Activated B cell treated with CpG ODN at 0.5 μM for 24 hours (primary cell): Measurements from ENCODE around the gene COL23A1. TPM values are rescaled to one million over a fixed set of nuclear protein-coding genes. Genes with fewer than 3 reads are reported as not detected.

Experiments
- ATAC-seq: fragments of 200-7000 bp; cut with Tn5 transposase; one replicate; pipeline ENCODE4 v1.10.0; 2021; ENCODE audit warnings: low read depth, mild to moderate bottlenecking, moderate library complexity
- CTCF ChIA-PET: fragments of 350-600 bp; sonication (Branson Sonifier 250); formaldehyde crosslinking; loops from one replicate; lab custom pipeline; 2021; ENCODE audit warnings: antibody characterized with exemption; lab: Charles Lee
- POLR2A ChIA-PET: fragments of 350-600 bp; sonication (Branson Sonifier 250); formaldehyde crosslinking; loops from one replicate; lab custom pipeline; 2021; ENCODE audit warnings: antibody characterized with exemption; lab: Charles Lee
- DNase-seq: peaks from one replicate; pipeline ENCODE4 v3.0.0; 2022
- H3K27ac Mint-ChIP-seq: one replicate; pipeline ENCODE4 v1.8.0; 2020; ENCODE audit warnings: mixed read lengths
- H3K27me3 Mint-ChIP-seq: one replicate; pipeline ENCODE4 v1.8.0; 2021; ENCODE audit warnings: mixed read lengths
- H3K36me3 Mint-ChIP-seq: one replicate; pipeline ENCODE4 v1.8.0; 2021; ENCODE audit warnings: low read depth, mixed read lengths
- H3K4me1 Mint-ChIP-seq: one replicate; pipeline ENCODE4 v1.8.0; 2021; ENCODE audit warnings: mixed read lengths
- H3K4me3 Mint-ChIP-seq: one replicate; pipeline ENCODE4 v1.8.0; 2020; ENCODE audit warnings: mild to moderate bottlenecking, mixed read lengths
- H3K9me3 Mint-ChIP-seq: one replicate; pipeline ENCODE4 v1.8.0; 2020; ENCODE audit warnings: mixed read lengths
- intact Hi-C: fragments of 100-400 bp; cut with micrococcal nuclease; formaldehyde crosslinking; loops from one replicate; pipeline ENCODE4 v1.15.1; 2024
- total RNA-seq: library from RNA; stranded (reverse); gene quantifications from 2 replicates; pipeline ENCODE4 v1.2.3, GENCODE V29; 2022
- TF ChIP-seq, protein P1 (sequence below): fragments of 200-600 bp; IDR thresholded peaks from one replicate; pipeline ENCODE4 v1.8.0; 2022; ENCODE audit warnings: antibody characterized with exemption, mild to moderate bottlenecking

The COL23A1 gene
- total RNA-seq, 1 donor from 2014 or later: not detected

GRCh38 chr5:178325679-178326373, 264.4 kb downstream of the COL23A1 start:
- H3K27me3 Mint-ChIP-seq: peaks cover 9% of the 10 kb centered on the region
- DNase-seq (no peak), ATAC-seq (no peak)
- H3K4me3 Mint-ChIP-seq: no peak overlapping the region
- CTCF ChIA-PET: no interaction called here
- TF ChIP-seq, protein P1, sequence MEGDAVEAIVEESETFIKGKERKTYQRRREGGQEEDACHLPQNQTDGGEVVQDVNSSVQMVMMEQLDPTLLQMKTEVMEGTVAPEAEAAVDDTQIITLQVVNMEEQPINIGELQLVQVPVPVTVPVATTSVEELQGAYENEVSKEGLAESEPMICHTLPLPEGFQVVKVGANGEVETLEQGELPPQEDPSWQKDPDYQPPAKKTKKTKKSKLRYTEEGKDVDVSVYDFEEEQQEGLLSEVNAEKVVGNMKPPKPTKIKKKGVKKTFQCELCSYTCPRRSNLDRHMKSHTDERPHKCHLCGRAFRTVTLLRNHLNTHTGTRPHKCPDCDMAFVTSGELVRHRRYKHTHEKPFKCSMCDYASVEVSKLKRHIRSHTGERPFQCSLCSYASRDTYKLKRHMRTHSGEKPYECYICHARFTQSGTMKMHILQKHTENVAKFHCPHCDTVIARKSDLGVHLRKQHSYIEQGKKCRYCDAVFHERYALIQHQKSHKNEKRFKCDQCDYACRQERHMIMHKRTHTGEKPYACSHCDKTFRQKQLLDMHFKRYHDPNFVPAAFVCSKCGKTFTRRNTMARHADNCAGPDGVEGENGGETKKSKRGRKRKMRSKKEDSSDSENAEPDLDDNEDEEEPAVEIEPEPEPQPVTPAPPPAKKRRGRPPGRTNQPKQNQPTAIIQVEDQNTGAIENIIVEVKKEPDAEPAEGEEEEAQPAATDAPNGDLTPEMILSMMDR: no peak
- intact Hi-C loops: no loop called here
- POLR2A ChIA-PET: interaction anchor here (0.7 kb wide), 1 partner anchor 475 kb away, joined by 3 read pairs; no protein-coding TSS in a partner anchor
- peaks cover 21% of the 10 kb centered on the region for H3K4me1 Mint-ChIP-seq
- H3K36me3 Mint-ChIP-seq: no peaks in the 10 kb centered on the region
- no peaks in the 10 kb centered on the region for H3K9me3 Mint-ChIP-seq
- H3K27ac Mint-ChIP-seq: no peak overlapping the region

GRCh38 chr5:178325311-178325678, 264.9 kb downstream of the COL23A1 start:
- peaks cover 9% of the 10 kb centered on the region for H3K27me3 Mint-ChIP-seq
- no peak overlapping the region for H3K27ac Mint-ChIP-seq
- POLR2A ChIA-PET: no interaction called here

DNA sequence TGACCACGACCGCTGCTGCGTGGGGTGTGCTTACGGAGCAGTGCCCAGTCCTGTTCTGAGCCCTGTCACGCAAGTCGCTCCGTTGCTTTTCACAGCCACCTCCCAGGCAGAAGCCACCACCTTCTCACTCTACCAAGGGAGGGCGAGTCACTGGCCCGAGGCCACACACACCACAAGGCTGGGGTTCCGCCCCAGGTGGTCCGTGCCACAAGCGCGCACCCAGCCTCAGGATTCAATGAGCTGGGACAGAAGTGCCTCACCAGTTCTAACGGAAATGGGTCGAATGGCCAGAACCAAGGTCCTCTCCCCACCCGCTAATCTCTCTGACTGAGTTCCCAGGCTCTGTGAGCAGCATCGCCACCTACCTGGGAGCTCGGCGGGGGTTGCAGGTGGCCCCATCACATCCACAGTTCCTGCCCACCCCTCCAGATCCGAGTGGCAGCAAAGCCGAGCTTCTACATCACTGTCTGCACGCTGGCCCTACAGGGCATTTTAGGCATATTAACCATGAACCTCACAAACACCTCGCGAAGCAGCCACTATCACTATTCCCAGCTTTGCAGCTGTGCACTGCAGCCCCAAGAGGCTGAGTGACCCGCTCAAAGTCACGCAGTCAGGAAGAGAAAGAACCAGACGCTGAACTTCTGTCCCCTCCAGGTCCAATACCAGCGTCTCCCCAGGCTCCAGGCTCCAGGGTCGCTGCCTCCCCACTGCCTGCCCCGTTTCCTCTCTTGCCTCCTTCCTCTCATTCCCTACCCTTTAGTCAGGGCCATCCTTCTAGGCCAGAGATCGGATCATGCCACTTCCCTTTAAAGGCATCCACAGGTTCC, 265.5 kb downstream of the COL23A1 start:
- POLR2A ChIA-PET: no interaction called here

More at GRCh38 chr5:178325311-178325678, 264.9 kb downstream of the COL23A1 start:
- peaks cover 20% of the 10 kb centered on the region for H3K4me1 Mint-ChIP-seq
- DNase-seq (no peak), ATAC-seq (no peak)
- H3K4me3 Mint-ChIP-seq: no peak overlapping the region
- intact Hi-C loops: no loop called here
- no peaks in the 10 kb centered on the region for H3K36me3 Mint-ChIP-seq
- CTCF ChIA-PET: no interaction called here
- no peaks in the 10 kb centered on the region for H3K9me3 Mint-ChIP-seq
- TF ChIP-seq, protein P1: no peak

DNA sequence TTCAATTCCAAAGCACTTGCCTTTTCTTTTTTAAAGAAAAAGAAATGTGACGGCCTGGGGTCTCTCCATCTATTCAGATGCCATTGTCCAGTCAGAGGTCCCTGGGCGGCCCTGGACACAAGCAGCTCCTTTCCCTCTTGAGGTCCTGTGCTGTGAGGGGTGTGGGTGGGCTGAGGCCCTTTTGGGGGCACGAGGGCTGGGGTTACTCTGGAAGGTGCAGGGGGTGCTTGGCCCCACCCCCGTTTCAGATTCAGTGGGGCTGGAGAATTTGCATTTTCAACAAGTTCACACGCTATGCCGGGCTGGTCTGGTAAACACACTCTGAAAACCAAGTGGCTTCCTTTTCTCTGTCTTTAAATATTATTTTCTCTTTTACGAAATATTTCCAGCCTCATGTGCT, 266.2 kb downstream of the COL23A1 start:
- POLR2A ChIA-PET: no interaction called here
- H3K27ac Mint-ChIP-seq: peak overlapping the region; percentile 82
- TF ChIP-seq, protein P1: no peak

More for the DNA sequence above, 265.5 kb downstream of the COL23A1 start:
- Mint-ChIP-seq H3K4me1 (peaks cover 20% of the 10 kb centered on the region), H3K27me3 (peaks cover 9% of the 10 kb centered on the region), H3K4me3 (peak overlapping the region; percentile 74), H3K9me3 (no peaks in the 10 kb centered on the region), H3K27ac (peak overlapping the region; percentile 82), H3K36me3 (no peaks in the 10 kb centered on the region)
- TF ChIP-seq, protein P1: no peak
- DNase-seq (no peak), ATAC-seq (peak; percentile 85)
- intact Hi-C loops: no loop called here
- CTCF ChIA-PET: no interaction called here

DNA sequence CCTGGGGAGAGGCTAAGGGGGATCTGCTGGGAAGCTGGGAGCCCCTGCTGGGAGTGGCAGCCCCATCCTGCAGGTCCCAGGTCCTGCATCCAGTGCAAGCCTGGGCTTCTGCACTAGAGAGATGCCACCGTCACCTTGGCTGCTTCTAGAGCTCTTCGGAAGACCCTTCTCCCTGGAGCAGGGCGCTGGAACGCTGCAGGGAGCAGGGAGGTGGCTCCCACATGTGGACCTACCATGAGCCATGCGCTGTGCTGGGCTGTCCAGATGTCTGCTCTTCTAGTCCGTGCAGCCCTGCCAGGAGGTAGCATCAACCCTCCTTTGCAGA, 266.7 kb downstream of the COL23A1 start:
- ChIA-PET POLR2A (no interaction called here), CTCF (no interaction called here)
- ATAC-seq: no peak
- Mint-ChIP-seq H3K4me3 (peak overlapping the region; percentile 41), H3K27me3 (peaks cover 9% of the 10 kb centered on the region), H3K27ac (peak overlapping the region; percentile 82), H3K4me1 (peaks cover 20% of the 10 kb centered on the region), H3K36me3 (no peaks in the 10 kb centered on the region), H3K9me3 (no peaks in the 10 kb centered on the region)
- TF ChIP-seq, protein P1: no peak
- no peak for DNase-seq
- intact Hi-C loops: no loop called here

More for the DNA sequence above, 266.2 kb downstream of the COL23A1 start:
- CTCF ChIA-PET: no interaction called here
- peaks cover 9% of the 10 kb centered on the region for H3K27me3 Mint-ChIP-seq
- no peak for DNase-seq
- H3K4me1 Mint-ChIP-seq: peaks cover 20% of the 10 kb centered on the region
- intact Hi-C loops: no loop called here
- no peaks in the 10 kb centered on the region for H3K36me3 Mint-ChIP-seq
- no peaks in the 10 kb centered on the region for H3K9me3 Mint-ChIP-seq
- peak; percentile 53 for ATAC-seq
- peak overlapping the region; percentile 74 for H3K4me3 Mint-ChIP-seq
